ES-I3 (cell line): ENCODE measurements around the gene GAP43.

Source experiments
- H3K36me3 ChIP-seq: 2 replicates; pipeline ENCODE4 v1.6.1; 2013; ENCODE audit warnings: mild to moderate bottlenecking, low read length, control low read depth, moderate library complexity; ENCODE audit not compliant: insufficient read depth
- H3K4me1 ChIP-seq: 2 replicates; pipeline ENCODE4 v1.6.1; 2013; ENCODE audit warnings: mild to moderate bottlenecking, control low read depth, low read length; ENCODE audit not compliant: insufficient read depth
- H3K9ac ChIP-seq: 2 replicates; pipeline ENCODE4 v1.6.1; 2013; ENCODE audit warnings: low read depth, mild to moderate bottlenecking, low read length, moderate library complexity
- H3K9me3 ChIP-seq: 2 replicates; pipeline ENCODE4 v1.6.1; 2013; ENCODE audit warnings: mild to moderate bottlenecking, low read length, moderate library complexity; ENCODE audit not compliant: control insufficient read depth, insufficient read depth

Gene GAP43, protein sequence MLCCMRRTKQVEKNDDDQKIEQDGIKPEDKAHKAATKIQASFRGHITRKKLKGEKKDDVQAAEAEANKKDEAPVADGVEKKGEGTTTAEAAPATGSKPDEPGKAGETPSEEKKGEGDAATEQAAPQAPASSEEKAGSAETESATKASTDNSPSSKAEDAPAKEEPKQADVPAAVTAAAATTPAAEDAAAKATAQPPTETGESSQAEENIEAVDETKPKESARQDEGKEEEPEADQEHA

DNA sequence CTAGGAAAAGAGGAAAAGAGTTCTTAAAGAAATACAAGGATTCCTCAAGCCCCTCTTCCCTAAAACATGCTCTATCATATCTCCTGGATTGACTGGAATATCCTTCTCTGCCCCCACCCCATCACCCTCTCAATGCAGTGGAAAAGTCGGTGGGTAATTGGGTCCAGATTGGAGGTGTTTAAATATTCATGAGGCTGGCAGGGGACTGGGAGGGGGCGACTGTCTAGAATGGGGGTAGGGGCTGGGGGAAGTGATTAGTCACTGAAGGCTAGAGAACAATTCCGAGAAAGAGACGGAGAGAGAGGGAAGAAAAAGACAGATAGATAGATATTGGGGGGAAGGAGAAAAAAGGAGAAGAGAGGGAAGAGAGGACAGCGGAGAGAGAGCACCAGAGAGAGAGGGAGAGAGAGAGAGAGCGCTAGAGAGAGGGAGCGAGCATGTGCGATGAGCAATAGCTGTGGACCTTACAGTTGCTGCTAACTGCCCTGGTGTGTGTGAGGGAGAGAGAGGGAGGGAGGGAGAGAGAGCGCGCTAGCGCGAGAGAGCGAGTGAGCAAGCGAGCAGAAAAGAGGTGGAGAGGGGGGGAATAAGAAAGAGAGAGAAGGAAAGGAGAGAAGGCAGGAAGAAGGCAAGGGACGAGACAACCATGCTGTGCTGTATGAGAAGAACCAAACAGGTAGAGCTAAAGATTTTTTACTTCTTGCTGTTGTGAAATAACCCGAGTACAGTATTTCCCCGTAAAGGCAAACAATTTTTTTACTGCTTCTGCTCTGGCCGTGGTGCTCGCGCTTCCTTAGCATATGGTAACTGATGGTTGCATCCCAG lies at the start of gene GAP43:
GAP43 (plus strand) TSS at position 467 of the 825 bp plus-strand sequence; CDS start at position 647, 180 bp downstream.
- Histone ChIP-seq H3K9me3 (no peaks in the 10 kb centered on the region), H3K9ac (peak within 1 kb of the TSS; percentile 76), H3K4me1 (peaks cover 21% of the 10 kb centered on the region), H3K36me3 (no peaks in the 10 kb centered on the region)

DNA sequence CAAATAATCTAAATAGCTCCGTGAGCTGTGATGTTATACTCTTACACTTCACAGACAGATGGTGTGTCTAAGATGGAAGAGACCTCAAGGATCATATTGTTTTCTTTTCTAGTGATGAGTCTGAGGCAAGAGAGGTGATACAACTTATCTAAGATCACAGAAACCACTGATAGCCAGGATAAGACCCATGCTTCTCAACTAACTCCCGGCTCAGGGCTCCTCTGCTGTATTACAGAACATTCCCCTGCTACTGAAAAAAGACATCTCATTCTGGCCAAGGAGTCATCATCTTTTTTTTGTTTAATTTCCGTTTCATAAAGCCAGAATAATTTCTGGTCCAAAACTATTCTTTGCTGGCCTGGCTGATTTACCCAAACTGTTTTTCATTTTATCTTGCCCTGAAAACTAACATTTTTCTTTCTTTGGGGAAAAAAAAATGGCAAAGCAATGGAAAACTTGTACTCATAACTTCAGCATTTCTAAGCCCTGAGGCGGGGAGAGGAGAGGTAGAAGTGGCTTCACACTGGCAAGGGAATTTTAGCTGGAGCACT lies 46.9 kb upstream of the GAP43 start:
- Histone ChIP-seq H3K9ac (no peak overlapping the region), H3K9me3 (no peaks in the 10 kb centered on the region)

DNA sequence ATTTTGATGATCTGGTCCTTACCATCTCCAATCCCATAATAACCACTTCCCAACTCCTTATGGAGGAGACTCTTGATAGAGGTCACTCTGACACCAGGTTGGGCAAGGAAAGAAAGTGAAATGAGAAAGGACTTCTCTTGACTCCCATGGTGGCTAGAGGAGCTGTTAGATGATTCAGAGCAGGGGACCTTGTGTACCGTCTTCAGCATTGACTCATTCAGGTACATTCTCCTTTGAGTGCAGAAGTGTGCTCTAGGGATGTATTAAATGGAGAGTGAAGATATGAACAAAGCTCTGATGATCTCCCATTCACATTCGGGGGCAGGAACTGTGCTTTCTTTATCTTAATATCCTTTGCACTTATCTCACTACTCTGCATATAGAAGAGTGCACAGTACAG lies 46.3 kb upstream of the GAP43 start:
- Histone ChIP-seq H3K9ac (no peak overlapping the region), H3K9me3 (no peaks in the 10 kb centered on the region), H3K36me3 (no peaks in the 10 kb centered on the region), H3K4me1 (peaks cover 11% of the 10 kb centered on the region; the same call in 1 of the 2 replicates)

More for the DNA sequence above, 46.9 kb upstream of the GAP43 start:
- peaks cover 8% of the 10 kb centered on the region; the same call in 1 of the 2 replicates for H3K4me1 ChIP-seq
- H3K36me3 ChIP-seq, result no peaks in the 10 kb centered on the region

DNA sequence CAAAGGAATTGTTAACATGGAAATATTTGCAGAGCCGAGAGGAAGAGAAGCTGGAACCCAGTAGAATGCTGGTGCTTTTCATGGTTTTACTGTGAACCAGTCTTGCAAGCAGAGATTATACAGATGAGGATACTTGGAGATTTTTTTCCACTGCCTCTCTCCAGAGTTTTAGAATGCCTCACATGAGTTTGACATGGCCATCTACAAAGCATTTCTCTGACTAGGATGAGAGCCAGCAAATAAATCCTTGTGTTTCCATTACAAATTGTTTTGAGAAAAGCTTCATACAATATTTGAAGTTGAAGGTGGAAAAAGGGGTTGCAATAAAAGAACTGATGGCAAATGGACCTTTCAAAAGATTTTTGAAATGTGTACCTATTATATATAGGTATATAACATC lies 45.0 kb upstream of the GAP43 start:
- no peaks in the 10 kb centered on the region for H3K36me3 ChIP-seq
- H3K9ac ChIP-seq, result no peak overlapping the region
- H3K4me1 ChIP-seq, result peaks cover 11% of the 10 kb centered on the region; the same call in 1 of the 2 replicates
- H3K9me3 ChIP-seq, result no peaks in the 10 kb centered on the region

DNA sequence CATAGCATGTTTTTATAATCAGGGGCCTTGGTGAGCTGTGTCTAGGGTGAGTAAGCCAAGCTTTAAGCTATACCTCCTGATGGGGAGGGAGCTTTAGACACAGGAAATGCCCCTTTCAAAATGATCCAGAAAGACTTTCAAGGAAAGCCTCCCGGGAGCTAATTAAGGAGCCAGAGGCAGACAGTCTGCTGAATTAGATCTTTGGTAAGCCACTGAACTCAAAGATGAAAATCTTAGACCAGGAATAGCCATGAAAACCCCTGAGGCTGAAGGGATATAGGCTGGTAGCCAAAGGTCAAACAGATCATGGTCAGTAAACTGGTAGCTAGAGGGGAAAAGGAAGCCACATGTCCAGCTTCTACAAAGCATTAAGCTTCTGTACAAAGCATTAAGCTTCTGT lies 42.7 kb upstream of the GAP43 start:
- Histone ChIP-seq H3K4me1 (peaks cover 11% of the 10 kb centered on the region; the same call in 1 of the 2 replicates), H3K9me3 (no peaks in the 10 kb centered on the region), H3K36me3 (no peaks in the 10 kb centered on the region), H3K9ac (no peak overlapping the region)

DNA sequence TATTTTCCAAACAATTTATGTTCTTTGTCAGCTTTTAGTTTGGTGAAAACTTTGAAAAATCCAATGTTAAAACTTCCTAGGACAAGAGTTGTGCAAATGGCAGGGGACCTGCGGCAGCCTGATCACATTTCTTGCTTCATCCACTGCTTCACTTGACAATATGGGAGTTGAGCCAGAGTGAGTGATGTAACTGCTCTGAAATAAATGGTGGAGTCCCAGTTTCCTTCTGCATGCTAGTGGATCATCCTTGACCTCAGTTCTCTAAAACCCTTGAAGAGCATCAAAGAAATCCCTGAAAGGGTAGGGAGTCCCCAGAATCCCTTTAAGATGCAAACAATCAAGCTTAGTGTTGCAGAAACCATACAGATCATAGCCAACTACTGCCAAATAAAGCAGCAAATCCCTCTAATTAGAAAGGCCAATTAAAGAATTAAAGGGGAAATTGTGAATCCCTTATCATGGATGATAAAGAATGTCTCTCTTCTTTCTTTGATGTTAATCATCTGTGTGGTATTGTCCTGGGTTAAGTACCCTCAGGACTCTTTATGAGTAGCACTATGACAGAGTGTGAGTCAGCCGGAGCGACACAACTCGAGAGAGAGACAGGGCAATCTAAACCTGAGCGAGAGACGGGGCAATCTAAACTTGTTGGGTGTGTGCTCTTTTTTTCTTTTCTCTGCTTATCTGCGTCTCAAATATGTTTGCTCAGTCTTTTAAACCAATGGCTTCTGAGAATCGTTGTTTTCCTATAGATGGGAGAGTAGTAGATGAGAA lies 41.8 kb upstream of the GAP43 start:
- H3K9me3 ChIP-seq, result no peaks in the 10 kb centered on the region
- H3K36me3 ChIP-seq, result no peaks in the 10 kb centered on the region
- H3K4me1 ChIP-seq, result peaks cover 11% of the 10 kb centered on the region; the same call in 1 of the 2 replicates
- no peak overlapping the region for H3K9ac ChIP-seq

DNA sequence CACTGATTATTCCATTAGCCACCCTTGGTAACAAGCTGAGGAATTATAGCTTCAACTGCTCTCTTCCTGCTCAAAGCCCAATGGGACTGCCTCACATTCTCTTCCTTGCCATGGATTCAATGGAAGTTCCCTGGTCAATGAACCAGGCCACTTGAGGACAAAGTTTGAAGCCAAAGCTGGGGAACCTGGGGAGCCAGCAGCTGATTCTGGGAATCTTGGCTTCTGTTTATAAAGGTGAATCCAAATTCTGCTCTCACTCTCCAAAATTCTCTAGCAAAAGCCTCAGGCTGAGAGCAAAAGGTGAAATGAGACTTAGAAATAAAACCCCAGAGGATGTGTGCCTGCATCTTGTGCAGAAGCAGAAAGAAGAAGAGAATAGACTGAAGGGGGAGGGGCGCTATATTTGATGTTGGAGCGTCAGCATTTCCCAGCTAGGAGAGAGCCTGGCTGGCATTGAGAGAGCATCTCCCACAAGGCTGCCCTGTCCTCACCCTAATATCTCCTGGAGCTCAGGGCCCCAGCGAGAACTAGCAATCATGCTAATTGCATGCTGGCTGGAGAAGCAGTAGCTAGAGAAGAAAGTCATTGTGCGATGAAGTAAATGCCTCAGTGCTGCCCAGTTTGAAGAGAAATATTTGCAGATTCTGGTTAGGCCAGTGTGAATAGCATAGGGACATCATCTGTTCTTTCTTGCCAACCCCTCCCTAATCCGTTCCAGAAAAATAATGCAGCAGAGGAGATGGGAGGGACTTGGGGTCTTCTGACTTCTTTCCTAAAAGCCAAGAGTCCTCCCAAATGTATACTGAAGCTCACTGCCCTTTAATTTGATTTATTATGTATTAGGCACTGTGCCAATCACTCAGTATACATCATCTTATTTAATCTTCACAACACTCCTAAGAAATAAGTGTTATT lies 34.9 kb upstream of the GAP43 start:
- Histone ChIP-seq H3K36me3 (no peaks in the 10 kb centered on the region), H3K9me3 (no peaks in the 10 kb centered on the region), H3K9ac (no peak overlapping the region), H3K4me1 (no peaks in the 10 kb centered on the region)

DNA sequence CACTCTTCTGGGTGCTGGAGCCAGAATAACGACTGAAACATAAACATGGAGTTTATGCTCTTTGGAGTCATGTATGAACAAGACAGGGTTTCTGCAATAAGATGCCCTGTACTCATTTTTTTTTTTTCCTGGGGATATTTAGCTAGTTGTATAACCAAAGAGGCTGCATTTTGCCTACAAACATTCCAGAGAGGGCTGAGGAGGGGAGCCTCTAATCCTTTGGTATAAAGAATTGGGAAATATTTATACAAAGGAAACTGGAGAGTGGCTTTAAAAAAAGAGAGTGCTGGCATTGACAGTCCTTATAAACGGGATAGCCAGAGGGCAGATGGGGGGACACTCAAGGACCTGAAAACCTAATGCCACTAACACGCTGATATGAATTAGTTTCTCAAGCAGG lies 32.4 kb upstream of the GAP43 start:
- H3K9ac ChIP-seq, result no peak overlapping the region
- H3K4me1 ChIP-seq, result no peaks in the 10 kb centered on the region
- peaks cover 13% of the 10 kb centered on the region; the same call in 1 of the 2 replicates for H3K9me3 ChIP-seq
- H3K36me3 ChIP-seq, result no peaks in the 10 kb centered on the region

DNA sequence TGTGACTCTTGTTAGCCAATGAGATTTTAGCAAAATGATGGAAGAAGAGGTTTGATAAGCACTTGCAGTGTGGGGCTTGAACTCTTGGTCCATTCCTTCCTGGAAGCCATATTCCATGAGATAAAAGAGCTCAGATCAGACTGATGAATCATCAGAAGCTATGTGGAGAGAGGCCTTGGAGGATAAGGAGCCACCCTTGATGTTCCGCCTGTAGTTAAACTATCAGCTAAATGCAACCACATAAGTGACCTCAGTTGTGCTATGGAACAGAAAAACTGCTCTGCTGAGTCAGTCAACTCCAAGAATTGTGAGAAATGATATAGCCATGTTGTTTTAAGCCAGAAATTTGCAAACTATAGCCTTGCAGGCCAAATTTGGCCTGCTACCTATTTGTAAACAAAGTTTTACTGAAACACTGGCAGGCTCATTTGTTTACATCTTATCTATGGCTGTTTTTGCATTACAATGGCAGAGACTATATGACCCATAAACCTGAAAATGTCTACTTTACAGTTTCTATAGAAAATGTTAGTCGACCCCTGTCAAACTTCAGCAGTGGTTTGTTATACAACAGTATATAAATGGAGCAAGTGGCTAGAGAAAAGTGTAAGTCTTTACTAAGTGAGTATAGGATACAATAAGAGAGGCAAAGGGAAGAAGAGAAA lies 27.6 kb upstream of the GAP43 start:
- peaks cover 17% of the 10 kb centered on the region; the same call in 1 of the 2 replicates for H3K9me3 ChIP-seq
- H3K36me3 ChIP-seq, result no peaks in the 10 kb centered on the region
- H3K9ac ChIP-seq, result no peak overlapping the region
- no peaks in the 10 kb centered on the region for H3K4me1 ChIP-seq

DNA sequence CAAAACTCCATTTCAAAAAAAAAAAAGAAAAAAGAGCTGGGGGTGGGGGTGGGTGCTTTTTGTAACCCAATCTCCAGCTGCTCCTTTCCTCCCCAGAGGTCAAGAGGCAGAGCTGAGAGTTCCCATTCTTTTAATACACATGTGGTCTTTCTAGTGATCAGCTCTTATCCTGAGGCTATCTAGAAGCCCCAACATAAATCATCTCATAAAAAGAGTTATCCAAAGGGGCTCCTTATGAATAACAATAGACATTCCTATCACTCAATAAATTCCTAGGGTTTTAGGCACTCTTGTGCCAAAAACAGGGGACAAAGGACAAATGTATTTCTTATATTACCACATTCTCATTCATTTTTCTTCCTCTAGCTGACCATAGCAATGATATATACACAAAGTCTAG lies 25.1 kb upstream of the GAP43 start:
- Histone ChIP-seq H3K9ac (no peak overlapping the region), H3K4me1 (no peaks in the 10 kb centered on the region), H3K9me3 (peaks cover 17% of the 10 kb centered on the region; the same call in 1 of the 2 replicates), H3K36me3 (no peaks in the 10 kb centered on the region)

DNA sequence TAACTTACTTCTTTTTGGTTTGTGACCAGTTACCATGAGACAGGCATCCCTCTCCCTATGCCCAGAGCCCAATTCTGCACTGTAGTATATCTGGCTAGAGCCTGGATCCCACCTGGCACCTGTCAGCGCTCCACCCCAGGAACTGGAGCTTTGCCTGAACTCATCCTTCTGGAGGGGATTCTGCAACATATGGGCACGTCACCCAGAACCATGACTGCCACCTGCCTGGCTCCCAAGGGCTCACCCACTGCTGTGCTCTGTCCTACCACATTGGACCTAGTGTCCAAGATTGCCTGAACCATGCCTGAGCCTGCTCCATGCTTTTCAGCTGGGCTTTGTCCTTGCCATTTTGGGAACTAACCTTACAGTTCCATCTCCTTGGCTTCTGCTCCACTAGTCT lies 21.1 kb upstream of the GAP43 start:
- Histone ChIP-seq H3K4me1 (no peaks in the 10 kb centered on the region), H3K9me3 (0 out of 2 replicates have a peak, but pooled peaks cover 3% of the 10 kb centered on the region), H3K9ac (no peak overlapping the region), H3K36me3 (no peaks in the 10 kb centered on the region)

DNA sequence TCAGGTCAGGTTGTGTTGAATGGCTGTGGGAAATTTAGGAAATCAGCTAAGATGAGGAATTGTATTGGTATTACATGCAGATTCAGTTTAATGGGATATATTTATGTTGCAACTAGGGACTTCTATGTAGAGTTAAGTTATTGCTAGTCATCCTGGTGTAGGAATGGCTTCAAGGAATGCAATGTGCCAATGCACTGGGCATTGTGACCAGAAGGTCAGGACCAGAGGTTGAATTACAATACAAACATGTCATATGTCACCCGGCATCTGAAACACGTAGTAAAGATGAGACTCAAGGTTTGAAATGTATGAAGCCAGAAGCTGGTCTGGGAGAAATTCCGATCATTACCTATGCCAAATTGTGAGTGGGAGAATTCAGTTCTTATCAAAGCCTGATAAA lies 11.7 kb upstream of the GAP43 start:
- Histone ChIP-seq H3K4me1 (peaks cover 13% of the 10 kb centered on the region), H3K9ac (no peak overlapping the region)

More for the DNA sequence above, 11.7 kb upstream of the GAP43 start:
- Histone ChIP-seq H3K36me3 (no peaks in the 10 kb centered on the region), H3K9me3 (no peaks in the 10 kb centered on the region)
